A549 (cell line): ENCODE results near the gene MED16.

Experiments used
- CEBPB ChIP-seq, 2 experiments: fragments of >200 bp in 1 of 2; sonication (Bioruptor Twin) in 1 of 2; formaldehyde crosslinking in 1 of 2; IDR thresholded peaks; 2 replicates each; pipeline ENCODE4 v1.6.1; 2012 to 2016
- CTCF ChIP-seq: fragments of >200 bp; sonication (Bioruptor Twin); formaldehyde crosslinking; IDR thresholded peaks from 3 replicates; pipeline ENCODE4 v1.5.1; 2016

GRCh38 chr19:885536-886224, 7.3 kb downstream of the MED16 start:
- TF ChIP-seq CTCF (no peak), CEBPB (IDR thresholded peaks at IDR 0.05) (no peak)
